Measurements from ENCODE around the gene ATPAF1. TPM values are rescaled to one million over a fixed set of nuclear protein-coding genes. Genes with fewer than 3 reads are reported as not detected.
A peak's percentile ranks its signal among the peaks of the same experiment; 100 is the strongest.

ATPAF1 gene
- polyA plus RNA-seq, 2 of the 4 experiments (the other 2 are of a cell fraction) = 28.9 to 63.7 TPM

DNA sequence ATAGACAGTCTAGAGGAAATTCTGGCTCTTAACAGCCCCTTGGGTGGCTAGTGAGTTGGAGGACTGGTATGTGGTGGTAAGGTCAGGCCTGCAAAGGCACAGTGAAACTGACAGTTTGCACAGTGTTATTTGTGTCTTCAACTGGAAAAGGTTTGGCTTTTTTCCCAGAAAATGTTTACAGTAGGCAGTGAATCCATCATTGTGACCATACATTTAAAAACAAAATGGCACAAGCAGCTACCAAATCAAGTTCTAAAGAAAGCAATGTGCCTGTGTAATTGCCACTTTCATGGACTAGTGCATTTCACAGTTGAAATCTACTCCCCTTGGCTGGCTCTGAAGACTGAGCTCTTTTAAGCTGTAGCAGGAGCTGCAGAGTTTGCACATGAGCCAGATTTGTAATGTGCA is 24.8 kb downstream of the ATPAF1 start (continued):
- TF ChIP-seq PHF8 (IDR thresholded peaks at IDR 0.05; ENCODE audit: borderline replicate concordance, low read depth) (no peak), POLR2A (IDR thresholded peaks at IDR 0.05; ENCODE audit: low read length) (no peak), CHD4 (IDR thresholded peaks at IDR 0.05; ENCODE audit: borderline replicate concordance) (no peak), CHD2 (IDR thresholded peaks at IDR 0.05; ENCODE audit: low read length, partially characterized antibody) (no peak), EP300 (IDR thresholded peaks at IDR 0.05) (no peak), RFX5 (IDR thresholded peaks at IDR 0.05) (no peak), ZSCAN20 (CRISPR knock-in tag; IDR thresholded peaks at IDR 0.05) (no peak), ZNF302 (CRISPR knock-in tag; IDR thresholded peaks at IDR 0.05) (no peak), RNF2 (IDR thresholded peaks at IDR 0.05; ENCODE audit: borderline replicate concordance, low read depth) (no peak), EHMT2 (IDR thresholded peaks at IDR 0.05; ENCODE audit: low read depth) (peak; percentile 73; the same call in 1 of the 2 replicates), SMC3 (IDR thresholded peaks at IDR 0.05) (no peak), TP53 (CRISPR knock-in tag; IDR thresholded peaks at IDR 0.05) (no peak)
- TF ChIP-seq, protein P1, sequence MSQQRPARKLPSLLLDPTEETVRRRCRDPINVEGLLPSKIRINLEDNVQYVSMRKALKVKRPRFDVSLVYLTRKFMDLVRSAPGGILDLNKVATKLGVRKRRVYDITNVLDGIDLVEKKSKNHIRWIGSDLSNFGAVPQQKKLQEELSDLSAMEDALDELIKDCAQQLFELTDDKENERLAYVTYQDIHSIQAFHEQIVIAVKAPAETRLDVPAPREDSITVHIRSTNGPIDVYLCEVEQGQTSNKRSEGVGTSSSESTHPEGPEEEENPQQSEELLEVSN (IDR thresholded peaks at IDR 0.05; ENCODE audit: borderline replicate concordance, low read depth) = no peak
- TF ChIP-seq, protein P2, sequence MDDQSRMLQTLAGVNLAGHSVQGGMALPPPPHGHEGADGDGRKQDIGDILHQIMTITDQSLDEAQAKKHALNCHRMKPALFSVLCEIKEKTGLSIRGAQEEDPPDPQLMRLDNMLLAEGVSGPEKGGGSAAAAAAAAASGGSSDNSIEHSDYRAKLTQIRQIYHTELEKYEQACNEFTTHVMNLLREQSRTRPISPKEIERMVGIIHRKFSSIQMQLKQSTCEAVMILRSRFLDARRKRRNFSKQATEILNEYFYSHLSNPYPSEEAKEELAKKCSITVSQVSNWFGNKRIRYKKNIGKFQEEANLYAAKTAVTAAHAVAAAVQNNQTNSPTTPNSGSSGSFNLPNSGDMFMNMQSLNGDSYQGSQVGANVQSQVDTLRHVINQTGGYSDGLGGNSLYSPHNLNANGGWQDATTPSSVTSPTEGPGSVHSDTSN (IDR thresholded peaks at IDR 0.05) = no peak

DNA sequence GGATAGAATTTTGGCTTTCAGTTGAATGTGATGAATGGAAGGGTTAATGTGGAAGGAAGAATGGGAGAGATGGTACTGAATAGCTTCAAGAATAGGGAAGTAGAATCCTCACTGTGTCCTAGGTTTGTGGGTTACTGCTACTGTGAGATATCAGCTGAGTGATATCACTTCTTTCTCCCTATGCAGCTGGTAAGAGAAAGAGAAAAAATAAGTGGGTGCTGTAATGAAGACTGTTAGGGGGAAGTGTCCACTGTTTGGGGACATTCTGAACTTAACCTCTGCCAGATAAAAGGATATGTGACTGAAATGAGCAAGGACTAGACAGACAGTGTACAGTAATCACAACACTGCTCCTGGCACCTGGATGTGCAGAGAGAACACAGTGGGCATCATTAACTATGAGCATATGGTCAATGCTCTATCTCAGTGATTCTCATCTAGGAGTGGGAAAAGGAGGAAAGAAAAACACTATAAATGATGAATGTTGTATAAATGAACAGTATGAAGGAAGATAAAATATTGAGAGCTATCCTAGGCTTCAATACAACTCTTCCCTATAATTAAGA is 26.0 kb downstream of the ATPAF1 start:
- Histone ChIP-seq H3K4me3 (no peak overlapping the region), H3K4me2 (peak overlapping the region; percentile 67; the same call in 2 of the 3 replicates), H3K9me3 (no peaks in the 10 kb centered on the region), H3K27ac (peak overlapping the region in 1 of 2 experiments; percentile 53; a peak in 1 of 6 replicates), H3K4me1 (peaks cover 38% of the 10 kb centered on the region)
- POLR2A ChIA-PET = no interaction called here
- DNase-seq (ENCODE audit: low read depth in 1 of 2, low spot score in 1 of 2) (no peak), FAIRE-seq (no peak), ATAC-seq (no peak)
- no peak for TF ChIP-seq KDM1A (IDR thresholded peaks at IDR 0.05; ENCODE audit: low read depth)
- TF ChIP-seq BHLHE40 (IDR thresholded peaks at IDR 0.05; ENCODE audit: low read depth, low read length) = no peak
- no peak for TF ChIP-seq ZSCAN20 (CRISPR knock-in tag; IDR thresholded peaks at IDR 0.05)
- TF ChIP-seq FOXS1 (CRISPR knock-in tag; IDR thresholded peaks at IDR 0.05) = no peak
- TF ChIP-seq SREBF2 (IDR thresholded peaks at IDR 0.05) = no peak
- TF ChIP-seq, protein P3, sequence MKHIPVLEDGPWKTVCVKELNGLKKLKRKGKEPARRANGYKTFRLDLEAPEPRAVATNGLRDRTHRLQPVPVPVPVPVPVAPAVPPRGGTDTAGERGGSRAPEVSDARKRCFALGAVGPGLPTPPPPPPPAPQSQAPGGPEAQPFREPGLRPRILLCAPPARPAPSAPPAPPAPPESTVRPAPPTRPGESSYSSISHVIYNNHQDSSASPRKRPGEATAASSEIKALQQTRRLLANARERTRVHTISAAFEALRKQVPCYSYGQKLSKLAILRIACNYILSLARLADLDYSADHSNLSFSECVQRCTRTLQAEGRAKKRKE (CRISPR knock-in tag; IDR thresholded peaks at IDR 0.05; ENCODE audit: low read depth) = no peak
- no peak for TF ChIP-seq NFE2L2 (conservative IDR thresholded peaks at IDR 0.05; ENCODE audit: low read length)
- CTCF ChIA-PET = interaction anchor here (0.9 to 1.5 kb wide), 2 partner anchors 11 to 83 kb away, joined by 3 read pairs; no protein-coding TSS in a partner anchor

DNA sequence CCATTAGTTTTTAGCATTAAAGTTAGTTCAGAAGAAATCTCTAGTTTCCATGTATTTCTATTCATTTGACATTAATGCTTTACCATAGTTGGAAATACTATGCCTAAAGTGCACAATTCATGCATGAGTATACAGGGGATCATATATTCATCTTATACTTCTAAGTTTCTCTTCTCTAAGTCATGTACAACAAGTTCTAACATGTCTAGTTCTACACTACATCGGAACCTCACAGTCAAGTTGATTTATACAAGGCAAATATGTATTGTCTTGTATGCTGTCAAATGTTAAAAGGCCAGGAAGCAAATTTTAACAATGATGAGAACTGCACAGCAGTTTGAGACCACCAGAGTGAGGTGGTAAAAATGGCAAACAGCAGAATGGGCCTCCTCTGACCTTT is 28.6 kb downstream of the ATPAF1 start:
- TF ChIP-seq NFE2L2 (conservative IDR thresholded peaks at IDR 0.05; ENCODE audit: low read length) (no peak), KDM1A (IDR thresholded peaks at IDR 0.05; ENCODE audit: low read depth) (no peak), CBX8 (IDR thresholded peaks at IDR 0.05) (no peak)
- ChIA-PET CTCF (interaction anchor here (0.8 to 1.1 kb wide), 2 partner anchors 8 to 16 kb away, joined by 3 read pairs; no protein-coding TSS in a partner anchor), POLR2A (no interaction called here)
- Histone ChIP-seq H3K4me1 (peaks cover 38% of the 10 kb centered on the region), H3K4me3 (no peak overlapping the region), H3K27ac (0 out of 6 replicates have a peak overlapping the region, but pooled peaks of 1 of the 2 experiments have one; percentile 36), H3K4me2 (peak overlapping the region; percentile 53; the same call in 2 of the 3 replicates), H3K9me3 (no peaks in the 10 kb centered on the region)
- no peak for ATAC-seq
- no peak for FAIRE-seq
- DNase-seq (ENCODE audit: low read depth in 1 of 2, low spot score in 1 of 2) = no peak
- 81% methylated on average over 1 of the region's 1 CpG for WGBS (ENCODE audit: missing lambda C conversion rate)
